OCI-LY3 (cell line): Measurements from ENCODE around the gene NES.

ENCODE experiments used
- H2AFZ ChIP-seq: fragments of 200-600, 300-600 bp; shearing (Covaris generic); 2 replicates; pipeline ENCODE4 v1.6.0; 2014; ENCODE audit warnings: antibody characterized with exemption, low read depth, low read length
- H3K27ac ChIP-seq: fragments of 200-600, 300-600 bp; sonication (generic); 2 replicates; pipeline ENCODE4 v1.5.1; 2014; ENCODE audit warnings: mild to moderate bottlenecking, low read length, moderate library complexity, mixed read lengths
- H3K27me3 ChIP-seq: fragments of 200-600, 300-600 bp; sonication (generic); 2 replicates; pipeline ENCODE4 v1.6.1; 2014; ENCODE audit warnings: low read depth, low read length, mixed read lengths
- H3K36me3 ChIP-seq: fragments of 200-600, 300-600 bp; sonication (generic); replicated peaks from 2 replicates; pipeline ENCODE3; 2014; ENCODE audit warnings: low read depth, low read length, mixed read lengths
- H3K4me1 ChIP-seq: fragments of 300-600, 200-600 bp; sonication (generic); 2 replicates; pipeline ENCODE4 v1.6.1; 2014; ENCODE audit warnings: low read length, mixed read lengths
- H3K4me2 ChIP-seq: fragments of 200-600, 300-600 bp; sonication (generic); 2 replicates; pipeline ENCODE4 v1.6.1; 2014; ENCODE audit warnings: low read length, mixed read lengths
- H3K4me3 ChIP-seq: fragments of 300-600, 200-600 bp; sonication (generic); 2 replicates; pipeline ENCODE4 v1.5.1; 2014; ENCODE audit warnings: antibody characterized with exemption, mild to moderate bottlenecking, low read length, moderate library complexity
- H3K79me2 ChIP-seq: fragments of 300-600, 200-600 bp; shearing (Covaris generic); 2 replicates; pipeline ENCODE4 v1.6.1; 2014; ENCODE audit warnings: mild to moderate bottlenecking, low read length, mixed read lengths
- H3K9ac ChIP-seq: fragments of 300-600, 200-600 bp; shearing (Covaris generic); 2 replicates; pipeline ENCODE4 v1.6.0; 2014; ENCODE audit warnings: mild to moderate bottlenecking, low read length, moderate library complexity
- H3K9me3 ChIP-seq: fragments of 200-600, 300-600 bp; shearing (Covaris generic); 2 replicates; pipeline ENCODE4 v1.6.1; 2014; ENCODE audit warnings: low read length, mixed read lengths; ENCODE audit not compliant: insufficient read depth
- H4K20me1 ChIP-seq: fragments of 200-600, 300-600 bp; sonication (generic); 2 replicates; pipeline ENCODE4 v1.6.1; 2016; ENCODE audit warnings: low read length, mixed read lengths; ENCODE audit not compliant: insufficient read depth
- CTCF ChIP-seq: fragments of 200-600, 300-600 bp; sonication (generic); IDR thresholded peaks from 2 replicates; pipeline ENCODE4 v1.5.1; 2014; ENCODE audit warnings: antibody characterized with exemption, low read length, low read depth
- EZH2phosphoT487 ChIP-seq: fragments of 200-600 bp; shearing (Covaris generic); IDR thresholded peaks from 2 replicates; pipeline ENCODE4 v1.6.1; 2018; ENCODE audit warnings: antibody characterized with exemption, mixed run types, low read depth

The NES gene

GRCh38 chr1:156676820-156677615 is at the start of gene NES:
Gene NES (minus strand): TSS chr1:156677407. CDS start chr1:156677264, 143 bp downstream.
- TF ChIP-seq EZH2phosphoT487 (no peak), CTCF (no peak)
- H3K4me1 ChIP-seq: no peaks in the 10 kb centered on the region
- peaks cover 75% of the 10 kb centered on the region for H3K27me3 ChIP-seq
- H3K4me3 ChIP-seq: no peak within 1 kb of the TSS
- H3K9me3 ChIP-seq: no peaks in the 10 kb centered on the region
- no peak within 1 kb of the TSS for H3K4me2 ChIP-seq
- H4K20me1 ChIP-seq: no peaks in the 10 kb centered on the region
- H2AFZ ChIP-seq: no peak within 1 kb of the TSS
- no peaks in the 10 kb centered on the region for H3K79me2 ChIP-seq
- no peaks in the 10 kb centered on the region for H3K36me3 ChIP-seq
- H3K27ac ChIP-seq: no peak within 1 kb of the TSS
- H3K9ac ChIP-seq: no peak within 1 kb of the TSS

- H3K36me3 ChIP-seq: peaks cover 42% of the 10 kb centered on the region
- H3K79me2 ChIP-seq: peaks cover 78% of the 10 kb centered on the region
- peaks cover 25% of the 10 kb centered on the region for H3K4me1 ChIP-seq
- no peaks in the 10 kb centered on the region for H3K9me3 ChIP-seq
- no peaks in the 10 kb centered on the region for H3K27me3 ChIP-seq
- H3K9ac ChIP-seq: peak overlapping the region; percentile 96
- H3K27ac ChIP-seq: peak overlapping the region; percentile 72
- H4K20me1 ChIP-seq: peaks cover 36% of the 10 kb centered on the region
- TF ChIP-seq CTCF (peak; percentile 79), EZH2phosphoT487 (no peak)
- H2AFZ ChIP-seq: no peak overlapping the region
- peak overlapping the region; percentile 82 for H3K4me3 ChIP-seq
- peak overlapping the region; percentile 95 for H3K4me2 ChIP-seq
Measured at GRCh38 chr1:156726549-156727226, 49.5 kb upstream of the NES start.

DNA sequence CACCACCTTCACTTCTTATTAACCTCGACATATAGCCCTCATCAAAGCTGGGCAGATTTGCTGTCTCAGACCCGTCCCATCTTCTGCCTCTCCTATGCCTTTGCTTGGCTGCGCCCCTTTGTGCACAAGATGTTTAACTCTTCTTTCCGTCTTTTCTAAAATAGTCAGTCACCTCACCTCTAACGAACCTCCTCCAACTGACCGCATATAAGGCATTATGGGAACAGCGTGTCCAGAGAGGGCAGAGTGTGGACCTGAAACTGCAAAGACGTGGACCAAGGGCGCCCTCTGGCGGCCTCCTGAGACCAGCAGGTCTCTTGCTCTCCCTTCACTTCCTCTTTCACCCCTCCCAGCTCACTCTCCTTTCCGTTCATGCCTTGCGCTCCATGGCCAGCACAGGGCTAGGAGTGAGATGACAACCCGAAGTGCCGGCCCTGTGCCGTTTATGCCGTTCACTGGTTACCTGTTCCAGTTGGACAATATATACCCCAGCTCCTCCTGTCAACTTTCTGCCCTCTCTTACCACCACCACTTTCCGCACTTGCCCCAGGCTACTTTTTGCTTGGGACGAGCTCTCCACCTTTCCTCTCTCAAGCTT is 48.6 kb upstream of the NES start:
- Histone ChIP-seq H4K20me1 (peaks cover 36% of the 10 kb centered on the region), H3K9ac (peak overlapping the region; percentile 96), H3K79me2 (peaks cover 85% of the 10 kb centered on the region), H3K4me2 (peak overlapping the region; percentile 95), H3K9me3 (no peaks in the 10 kb centered on the region), H2AFZ (no peak overlapping the region), H3K27ac (peak overlapping the region; percentile 72), H3K36me3 (peaks cover 52% of the 10 kb centered on the region), H3K4me1 (peaks cover 25% of the 10 kb centered on the region), H3K4me3 (peak overlapping the region; percentile 82), H3K27me3 (no peaks in the 10 kb centered on the region)
- TF ChIP-seq EZH2phosphoT487: no peak
- peak; percentile 96 for TF ChIP-seq CTCF

GRCh38 chr1:156721535-156721934 is 44.3 kb upstream of the NES start:
- Histone ChIP-seq H3K4me1 (peaks cover 11% of the 10 kb centered on the region), H3K4me2 (no peak overlapping the region), H3K4me3 (no peak overlapping the region), H2AFZ (no peak overlapping the region), H3K27me3 (no peaks in the 10 kb centered on the region), H3K9me3 (no peaks in the 10 kb centered on the region), H3K79me2 (peaks cover 50% of the 10 kb centered on the region), H3K36me3 (peaks cover 50% of the 10 kb centered on the region), H3K9ac (no peak overlapping the region), H4K20me1 (peaks cover 36% of the 10 kb centered on the region), H3K27ac (no peak overlapping the region)
- TF ChIP-seq EZH2phosphoT487: no peak
